ENCODE data around the gene ABCC9.

Gene ABCC9

DNA sequence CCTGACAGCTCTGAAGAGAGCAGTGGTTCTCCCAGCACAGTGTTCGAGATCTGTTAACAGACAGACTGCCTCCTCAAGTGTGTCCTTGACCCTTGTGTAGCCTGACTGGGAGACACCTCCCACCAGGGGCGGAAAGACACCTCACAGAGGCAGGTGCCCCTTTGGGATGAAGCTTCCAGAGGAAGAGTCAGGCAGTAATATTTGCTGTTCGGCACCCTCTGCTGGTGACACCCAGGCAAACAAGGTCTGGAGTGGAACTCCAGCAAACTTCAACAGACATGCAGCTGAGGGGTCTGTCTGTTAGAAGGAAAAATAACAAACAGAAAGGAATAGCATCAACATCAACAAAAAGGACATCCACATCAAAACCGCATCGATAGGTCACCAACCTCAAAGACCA lies 21.6 kb upstream of the ABCC9 start:
- TF ChIP-seq NFIC (IDR thresholded peaks at IDR 0.05): no peak
- TF ChIP-seq TCF12 (IDR thresholded peaks at IDR 0.05; ENCODE audit: low read depth): no peak
- no peak for TF ChIP-seq TEAD4 (IDR thresholded peaks at IDR 0.05)
- no peak for TF ChIP-seq YY1 (IDR thresholded peaks at IDR 0.05; ENCODE audit: low read depth)
- TF ChIP-seq EGR1 (IDR thresholded peaks at IDR 0.05): no peak
- no peak for TF ChIP-seq CEBPB (IDR thresholded peaks at IDR 0.05)
- no peak for TF ChIP-seq TAF1 (IDR thresholded peaks at IDR 0.05; ENCODE audit: low read depth)
- TF ChIP-seq EP300 (IDR thresholded peaks at IDR 0.05; ENCODE audit: borderline replicate concordance): no peak
- no peak for TF ChIP-seq ZBTB7A (IDR thresholded peaks at IDR 0.05; ENCODE audit: low read depth)
- no peak for TF ChIP-seq FOXM1 (IDR thresholded peaks at IDR 0.05; ENCODE audit: borderline replicate concordance, low read depth)
- no peak for TF ChIP-seq CREB1 (IDR thresholded peaks at IDR 0.05; ENCODE audit: low read depth)
- TF ChIP-seq RAD21 (IDR thresholded peaks at IDR 0.05; ENCODE audit: low read depth): no peak
- no peak for TF ChIP-seq REST (IDR thresholded peaks at IDR 0.05; ENCODE audit: low read depth)
- TF ChIP-seq, protein P1, sequence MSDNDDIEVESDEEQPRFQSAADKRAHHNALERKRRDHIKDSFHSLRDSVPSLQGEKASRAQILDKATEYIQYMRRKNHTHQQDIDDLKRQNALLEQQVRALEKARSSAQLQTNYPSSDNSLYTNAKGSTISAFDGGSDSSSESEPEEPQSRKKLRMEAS (IDR thresholded peaks at IDR 0.05): no peak
- TF ChIP-seq, protein P2, sequence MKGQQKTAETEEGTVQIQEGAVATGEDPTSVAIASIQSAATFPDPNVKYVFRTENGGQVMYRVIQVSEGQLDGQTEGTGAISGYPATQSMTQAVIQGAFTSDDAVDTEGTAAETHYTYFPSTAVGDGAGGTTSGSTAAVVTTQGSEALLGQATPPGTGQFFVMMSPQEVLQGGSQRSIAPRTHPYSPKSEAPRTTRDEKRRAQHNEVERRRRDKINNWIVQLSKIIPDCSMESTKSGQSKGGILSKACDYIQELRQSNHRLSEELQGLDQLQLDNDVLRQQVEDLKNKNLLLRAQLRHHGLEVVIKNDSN (IDR thresholded peaks at IDR 0.05): no peak

DNA sequence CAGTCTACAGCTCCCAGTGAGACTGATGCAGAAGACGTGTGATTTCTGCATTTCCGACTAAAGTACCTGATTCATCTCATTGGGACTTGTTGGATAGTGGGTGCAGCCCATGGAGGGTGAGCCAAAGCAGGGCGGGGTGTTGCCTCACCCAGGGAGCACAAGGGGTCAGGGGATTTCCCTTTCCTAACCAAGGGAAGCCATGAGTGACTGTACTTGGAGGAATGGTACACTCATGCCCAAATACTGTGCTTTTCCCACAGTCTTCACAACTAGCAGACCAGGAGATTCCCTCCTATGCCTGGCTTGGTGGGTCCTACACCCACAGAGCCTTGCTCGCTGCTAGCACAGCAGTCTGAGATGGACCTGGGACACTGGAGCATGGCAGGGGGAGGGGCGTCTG lies 21.0 kb upstream of the ABCC9 start:
- TF ChIP-seq REST (IDR thresholded peaks at IDR 0.05; ENCODE audit: low read depth): no peak
- TF ChIP-seq ZBTB7A (IDR thresholded peaks at IDR 0.05; ENCODE audit: low read depth): no peak
- no peak for TF ChIP-seq FOXM1 (IDR thresholded peaks at IDR 0.05; ENCODE audit: borderline replicate concordance, low read depth)
- TF ChIP-seq, protein P1 (IDR thresholded peaks at IDR 0.05): no peak
- TF ChIP-seq EGR1 (IDR thresholded peaks at IDR 0.05): no peak
- TF ChIP-seq, protein P2 (IDR thresholded peaks at IDR 0.05): no peak
- TF ChIP-seq NFIC (IDR thresholded peaks at IDR 0.05): no peak
- TF ChIP-seq CEBPB (IDR thresholded peaks at IDR 0.05): no peak
- no peak for TF ChIP-seq CREB1 (IDR thresholded peaks at IDR 0.05; ENCODE audit: low read depth)
- TF ChIP-seq TEAD4 (IDR thresholded peaks at IDR 0.05): no peak
- no peak for TF ChIP-seq YY1 (IDR thresholded peaks at IDR 0.05; ENCODE audit: low read depth)
- TF ChIP-seq TCF12 (IDR thresholded peaks at IDR 0.05; ENCODE audit: low read depth): no peak
- no peak for TF ChIP-seq TAF1 (IDR thresholded peaks at IDR 0.05; ENCODE audit: low read depth)
- no peak for TF ChIP-seq EP300 (IDR thresholded peaks at IDR 0.05; ENCODE audit: borderline replicate concordance)
- TF ChIP-seq RAD21 (IDR thresholded peaks at IDR 0.05; ENCODE audit: low read depth): no peak

DNA sequence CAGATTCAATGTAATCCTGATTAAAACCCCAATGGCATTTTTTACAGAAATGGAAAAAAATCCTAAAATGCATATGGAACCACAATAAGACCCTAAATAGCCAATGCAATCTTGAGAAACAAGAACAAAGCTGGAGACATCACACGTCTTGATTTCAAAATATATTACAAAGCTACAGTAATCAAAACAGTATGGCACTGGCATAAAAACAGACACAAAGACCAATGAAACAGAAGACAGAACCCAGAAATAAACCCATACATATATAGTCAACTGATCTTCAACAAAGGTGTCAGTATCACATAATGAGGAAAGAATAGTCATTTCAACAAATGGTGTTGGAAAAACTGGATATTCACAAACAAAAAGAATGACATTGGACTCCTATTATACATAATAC lies 9.4 kb upstream of the ABCC9 start:
- TF ChIP-seq EGR1 (IDR thresholded peaks at IDR 0.05): no peak
- no peak for TF ChIP-seq TAF1 (IDR thresholded peaks at IDR 0.05; ENCODE audit: low read depth)
- no peak for TF ChIP-seq EP300 (IDR thresholded peaks at IDR 0.05; ENCODE audit: borderline replicate concordance)
- no peak for TF ChIP-seq NFIC (IDR thresholded peaks at IDR 0.05)
- TF ChIP-seq TCF12 (IDR thresholded peaks at IDR 0.05; ENCODE audit: low read depth): no peak
- no peak for TF ChIP-seq RAD21 (IDR thresholded peaks at IDR 0.05; ENCODE audit: low read depth)
- no peak for TF ChIP-seq YY1 (IDR thresholded peaks at IDR 0.05; ENCODE audit: low read depth)
- no peak for TF ChIP-seq TEAD4 (IDR thresholded peaks at IDR 0.05)
- TF ChIP-seq REST (IDR thresholded peaks at IDR 0.05; ENCODE audit: low read depth): no peak
- no peak for TF ChIP-seq FOXM1 (IDR thresholded peaks at IDR 0.05; ENCODE audit: borderline replicate concordance, low read depth)
- no peak for TF ChIP-seq ZBTB7A (IDR thresholded peaks at IDR 0.05; ENCODE audit: low read depth)
- TF ChIP-seq CEBPB (IDR thresholded peaks at IDR 0.05): no peak
- TF ChIP-seq, protein P2 (IDR thresholded peaks at IDR 0.05): no peak
- no peak for TF ChIP-seq CREB1 (IDR thresholded peaks at IDR 0.05; ENCODE audit: low read depth)
- TF ChIP-seq, protein P1 (IDR thresholded peaks at IDR 0.05): no peak

Measured in Ishikawa (cell line).